Mesenchymal stem cell (in vitro differentiated cells and primary cell): ENCODE data around the gene PPME1.

Source experiments
- DNase-seq: peaks from one replicate; pipeline ENCODE4 v3.0.0-alpha.2; 2013
- H2AFZ ChIP-seq: one replicate; pipeline ENCODE4 v1.6.1; 2013; ENCODE audit warnings: low read depth, mild to moderate bottlenecking, control low read depth, inconsistent platforms, low read length, moderate library complexity
- H2AK5ac ChIP-seq: 2 replicates; pipeline ENCODE4 v1.6.1; 2013; ENCODE audit warnings: low read length, moderate library complexity, mild to moderate bottlenecking, inconsistent platforms; ENCODE audit not compliant: severe bottlenecking
- H2BK120ac ChIP-seq: one replicate; pipeline ENCODE4 v1.6.1; 2013; ENCODE audit warnings: low read depth, mild to moderate bottlenecking, inconsistent platforms, low read length, moderate library complexity
- H2BK12ac ChIP-seq, 2 experiments: one replicate each; pipeline ENCODE4 v1.6.1; 2013; ENCODE audit warnings: inconsistent platforms in 2 of 2, low read length in 2 of 2, mild to moderate bottlenecking in 2 of 2, moderate library complexity in 2 of 2, control low read depth in 1 of 2
- H2BK15ac ChIP-seq: one replicate; pipeline ENCODE4 v1.6.1; 2013; ENCODE audit warnings: mild to moderate bottlenecking, low read depth, inconsistent platforms; ENCODE audit not compliant: poor library complexity, severe bottlenecking
- H2BK5ac ChIP-seq: 2 replicates; pipeline ENCODE4 v1.6.1; 2013; ENCODE audit warnings: low read depth, mild to moderate bottlenecking, low read length, control low read depth, inconsistent platforms; ENCODE audit not compliant: poor library complexity, severe bottlenecking
- H3K14ac ChIP-seq, 2 experiments: one replicate each; pipeline ENCODE4 v1.6.1; 2013; ENCODE audit warnings: inconsistent platforms in 2 of 2, low read length in 2 of 2, control low read depth in 1 of 2, mild to moderate bottlenecking in 1 of 2, moderate library complexity in 1 of 2
- H3K18ac ChIP-seq, 2 experiments: one replicate each; pipeline ENCODE4 v1.6.1; 2013; ENCODE audit warnings: inconsistent platforms in 2 of 2, low read length in 2 of 2, control low read depth in 1 of 2, low read depth in 1 of 2, mild to moderate bottlenecking in 1 of 2
- H3K23ac ChIP-seq, 2 experiments: one replicate each; pipeline ENCODE4 v1.6.1; 2013; ENCODE audit warnings: inconsistent platforms in 2 of 2, low read length in 2 of 2, mild to moderate bottlenecking in 2 of 2, moderate library complexity in 2 of 2, control low read depth in 1 of 2
- H3K27ac ChIP-seq: 2 replicates; pipeline ENCODE4 v1.5.1; 2013; ENCODE audit warnings: mild to moderate bottlenecking, moderate library complexity, low read length, control low read depth, inconsistent platforms; ENCODE audit not compliant: poor library complexity, severe bottlenecking
- H3K27me3 ChIP-seq, 2 experiments: 2 replicates each; pipeline versions ENCODE4 v1.6.1 to v1.7.0; 2013; ENCODE audit warnings: low read length in 2 of 2, mild to moderate bottlenecking in 2 of 2, moderate library complexity in 2 of 2, control low read depth in 1 of 2, inconsistent platforms in 1 of 2; ENCODE audit not compliant: control insufficient read depth in 1 of 2, insufficient read depth in 1 of 2
- H3K36me3 ChIP-seq, 2 experiments: 2 replicates each; pipeline versions ENCODE4 v1.6.1 to v1.7.0; 2013; ENCODE audit warnings: low read length in 2 of 2, control low read depth in 1 of 2, inconsistent platforms in 1 of 2, low read depth in 1 of 2, mild to moderate bottlenecking in 1 of 2; ENCODE audit not compliant: insufficient read depth in 2 of 2, control insufficient read depth in 1 of 2
- H3K4ac ChIP-seq, 2 experiments: one replicate each; pipeline ENCODE4 v1.6.1; 2013; ENCODE audit warnings: inconsistent platforms in 2 of 2, low read length in 2 of 2, mild to moderate bottlenecking in 2 of 2, moderate library complexity in 2 of 2, control low read depth in 1 of 2, low read depth in 1 of 2
- H3K4me1 ChIP-seq: 2 replicates; pipeline ENCODE4 v1.6.1; 2013; ENCODE audit warnings: low read depth, low read length, control low read depth; ENCODE audit not compliant: control insufficient read depth, insufficient read depth
- H3K4me2 ChIP-seq: 2 replicates; pipeline ENCODE4 v1.6.1; 2013; ENCODE audit warnings: low read length, mild to moderate bottlenecking, inconsistent platforms; ENCODE audit not compliant: poor library complexity, severe bottlenecking
- H3K4me3 ChIP-seq, 2 experiments: 2 replicates each; pipeline versions ENCODE4 v1.5.1 to v1.7.0; 2013; ENCODE audit warnings: low read length in 2 of 2, mild to moderate bottlenecking in 2 of 2, control low read depth in 1 of 2, low read depth in 1 of 2; ENCODE audit not compliant: insufficient read depth in 1 of 2
- H3K79me1 ChIP-seq: replicated peaks from 2 replicates; pipeline ENCODE4 v1.6.1; 2013; ENCODE audit warnings: mild to moderate bottlenecking, control low read depth, low read length, inconsistent platforms; ENCODE audit not compliant: poor library complexity, severe bottlenecking
- H3K9ac ChIP-seq: 2 replicates; pipeline ENCODE4 v1.7.0; 2013; ENCODE audit warnings: mild to moderate bottlenecking, low read length, moderate library complexity
- H3K9me3 ChIP-seq: 2 replicates; pipeline ENCODE4 v1.7.0; 2013; ENCODE audit warnings: mild to moderate bottlenecking, low read length; ENCODE audit not compliant: control insufficient read depth
- H4K8ac ChIP-seq: one replicate; pipeline ENCODE4 v1.6.1; 2013; ENCODE audit warnings: inconsistent platforms, mild to moderate bottlenecking, low read length, moderate library complexity
- H4K91ac ChIP-seq: one replicate; pipeline ENCODE4 v1.6.1; 2013; ENCODE audit warnings: mild to moderate bottlenecking, low read length, inconsistent platforms
- WGBS: methylation state at CpG from one replicate; pipeline ENCODE4 v1.1.7; 2013; ENCODE audit warnings: mixed read lengths; 5-methylcytosine and 5-hydroxymethylcytosine counted together

The PPME1 gene

GRCh38 chr11:74255741-74256375, 84.8 kb downstream of the PPME1 start:
- WGBS: 68% methylated on average over 5 of the region's 5 CpGs

DNA sequence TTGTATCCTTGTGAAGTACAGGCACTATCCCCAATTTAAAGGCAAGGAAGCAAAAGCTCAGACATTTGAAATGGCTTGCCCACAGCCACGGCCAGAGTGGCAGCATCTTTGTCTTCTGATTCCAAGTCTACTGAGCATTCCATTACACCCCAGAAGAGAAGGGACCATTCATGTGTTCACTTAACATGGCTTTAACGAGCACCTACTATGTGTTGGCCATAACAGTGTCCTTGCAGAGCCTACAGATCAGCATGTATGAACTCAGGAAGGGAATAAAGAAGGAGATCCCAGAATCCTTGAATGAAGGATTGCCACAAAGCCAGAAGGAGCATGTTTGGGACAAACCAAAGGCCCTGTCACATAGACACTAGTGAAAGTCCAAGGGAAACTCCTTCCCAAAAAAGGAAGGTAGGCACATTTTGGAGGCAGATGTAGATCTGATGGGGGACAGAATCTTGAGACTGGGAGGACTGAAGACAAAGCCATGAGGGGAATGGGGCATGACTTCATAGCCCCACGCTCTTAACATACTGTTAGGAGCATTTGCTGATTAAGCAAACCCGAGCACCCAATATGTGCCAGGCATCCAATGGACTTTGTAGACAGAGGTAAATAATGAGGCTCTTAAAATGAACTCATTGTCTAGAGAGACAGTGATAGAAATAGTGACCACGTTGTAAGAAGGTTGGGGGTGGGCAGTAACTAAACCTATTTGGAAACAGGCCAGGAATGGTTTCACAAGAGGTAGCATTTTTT, 85.5 kb downstream of the PPME1 start:
- Histone ChIP-seq H2AK5ac (no peak overlapping the region), H2BK15ac (no peak overlapping the region), H3K79me1 (no peaks in the 10 kb centered on the region), H3K9ac (no peak overlapping the region), H3K18ac (no peak overlapping the region), H3K4me2 (no peak overlapping the region), H2AFZ (no peak overlapping the region), H2BK5ac (no peak overlapping the region), H3K4me3 (no peak overlapping the region), H3K27me3 (no peaks in the 10 kb centered on the region), H4K91ac (no peak overlapping the region), H3K36me3 (peaks cover 44 to 45% of the 10 kb centered on the region in 2 experiments), H3K14ac (no peak overlapping the region), H3K23ac (no peak overlapping the region), H3K9me3 (no peaks in the 10 kb centered on the region), H3K27ac (no peak overlapping the region), H3K4ac (no peak overlapping the region), H3K4me1 (no peaks in the 10 kb centered on the region), H2BK12ac (no peak overlapping the region), H4K8ac (no peak overlapping the region), H2BK120ac (no peak overlapping the region)
- 93% methylated on average over 5 of the region's 5 CpGs for WGBS
- no peak for DNase-seq

More at GRCh38 chr11:74255741-74256375, 84.8 kb downstream of the PPME1 start:
- no peak overlapping the region for H3K23ac ChIP-seq
- H2AK5ac ChIP-seq: no peak overlapping the region
- H3K27me3 ChIP-seq: no peaks in the 10 kb centered on the region
- H3K9ac ChIP-seq: no peak overlapping the region
- H3K18ac ChIP-seq: no peak overlapping the region
- peak; percentile 59 for DNase-seq
- no peak overlapping the region for H3K14ac ChIP-seq
- H3K9me3 ChIP-seq: no peaks in the 10 kb centered on the region
- no peak overlapping the region for H3K27ac ChIP-seq
- no peak overlapping the region for H2BK15ac ChIP-seq
- no peak overlapping the region for H3K4me3 ChIP-seq
- H4K91ac ChIP-seq: no peak overlapping the region
- H3K4me2 ChIP-seq: no peak overlapping the region
- H3K4me1 ChIP-seq: no peaks in the 10 kb centered on the region
- peaks cover 51 to 52% of the 10 kb centered on the region in 2 experiments for H3K36me3 ChIP-seq
- no peak overlapping the region for H4K8ac ChIP-seq
- H2AFZ ChIP-seq: no peak overlapping the region
- H2BK5ac ChIP-seq: no peak overlapping the region
- no peak overlapping the region for H2BK120ac ChIP-seq
- H3K4ac ChIP-seq: no peak overlapping the region
- H2BK12ac ChIP-seq: no peak overlapping the region
- no peaks in the 10 kb centered on the region for H3K79me1 ChIP-seq

- Histone ChIP-seq H2BK5ac (no peak overlapping the region), H3K36me3 (peaks cover 30 to 33% of the 10 kb centered on the region in 2 experiments), H3K4ac (no peak overlapping the region), H3K18ac (no peak overlapping the region), H3K9ac (no peak overlapping the region), H3K9me3 (no peaks in the 10 kb centered on the region), H4K8ac (no peak overlapping the region), H2AFZ (no peak overlapping the region), H3K4me2 (no peak overlapping the region), H2BK12ac (no peak overlapping the region), H2AK5ac (no peak overlapping the region), H3K79me1 (no peaks in the 10 kb centered on the region), H3K4me1 (no peaks in the 10 kb centered on the region), H3K4me3 (no peak overlapping the region), H3K27ac (no peak overlapping the region), H4K91ac (peak overlapping the region; percentile 28), H2BK120ac (no peak overlapping the region), H3K14ac (no peak overlapping the region), H3K27me3 (no peaks in the 10 kb centered on the region), H2BK15ac (no peak overlapping the region), H3K23ac (no peak overlapping the region)
- 81% methylated on average over 4 of the region's 4 CpGs for WGBS
- DNase-seq: no peak
Measured at GRCh38 chr11:74257959-74258553, 87.0 kb downstream of the PPME1 start.

GRCh38 chr11:74262725-74263124, 91.6 kb downstream of the PPME1 start:
- 90% methylated on average over 2 of the region's 2 CpGs for WGBS
- Histone ChIP-seq H3K79me1 (no peaks in the 10 kb centered on the region), H3K4me1 (peaks cover 2% of the 10 kb centered on the region), H2BK12ac (no peak overlapping the region), H3K4me2 (no peak overlapping the region), H4K8ac (no peak overlapping the region), H2BK5ac (no peak overlapping the region), H2BK120ac (no peak overlapping the region), H3K27ac (no peak overlapping the region), H3K14ac (no peak overlapping the region), H2AK5ac (no peak overlapping the region), H3K4ac (no peak overlapping the region), H4K91ac (no peak overlapping the region), H2AFZ (no peak overlapping the region), H3K9ac (no peak overlapping the region), H3K36me3 (no peaks in the 10 kb centered on the region), H3K9me3 (no peaks in the 10 kb centered on the region), H3K27me3 (no peaks in the 10 kb centered on the region), H2BK15ac (no peak overlapping the region), H3K18ac (no peak overlapping the region), H3K4me3 (no peak overlapping the region), H3K23ac (no peak overlapping the region)
- no peak for DNase-seq
